T-helper 22 cell (primary cell): ENCODE data around the gene CCL2.

Experiments
- DNase-seq: peaks from one replicate; pipeline ENCODE4 v3.0.0-alpha.2; 2020; ENCODE audit warnings: low read depth

The CCL2 gene

GRCh38 chr17:34265711-34266110 is 10.6 kb downstream of the CCL2 start:
- no peak for DNase-seq

GRCh38 chr17:34269969-34270368 is 14.9 kb downstream of the CCL2 start, which contains the start of gene CCL7:
CCL7 (plus strand) TSS chr17:34270221; CDS start chr17:34270291, 70 bp downstream.
- no peak for DNase-seq

GRCh38 chr17:34275881-34276280 is 20.8 kb downstream of the CCL2 start:
- no peak for DNase-seq

GRCh38 chr17:34276826-34277225 is 21.7 kb downstream of the CCL2 start:
- no peak for DNase-seq

- no peak for DNase-seq
Observed at GRCh38 chr17:34283571-34283970, 28.5 kb downstream of the CCL2 start.

- no peak for DNase-seq
Observed at GRCh38 chr17:34285286-34285792, 30.3 kb downstream of the CCL2 start, which contains the start of gene CCL11. CCL11 (plus strand) TSS chr17:34285742; CDS start chr17:34285809, 67 bp downstream.

GRCh38 chr17:34287875-34288274 is 32.8 kb downstream of the CCL2 start:
- DNase-seq, result no peak

GRCh38 chr17:34290586-34290985 is 35.5 kb downstream of the CCL2 start:
- DNase-seq, result no peak

GRCh38 chr17:34291721-34292348 is 36.8 kb downstream of the CCL2 start:
- DNase-seq, result no peak

- DNase-seq, result no peak
Observed at GRCh38 chr17:34299027-34299426, 43.9 kb downstream of the CCL2 start.

GRCh38 chr17:34299956-34300577 is 45.0 kb downstream of the CCL2 start:
- no peak for DNase-seq

GRCh38 chr17:34300652-34301370 is 45.7 kb downstream of the CCL2 start:
- DNase-seq, result no peak

GRCh38 chr17:34301986-34302385 is 46.9 kb downstream of the CCL2 start:
- DNase-seq, result no peak

GRCh38 chr17:34302636-34303035 is 47.6 kb downstream of the CCL2 start:
- no peak for DNase-seq

GRCh38 chr17:34303606-34304005 is 48.5 kb downstream of the CCL2 start:
- DNase-seq, result no peak

- no peak for DNase-seq
Observed at GRCh38 chr17:34305061-34305460, 50.0 kb downstream of the CCL2 start.

GRCh38 chr17:34305606-34306005 is 50.5 kb downstream of the CCL2 start:
- no peak for DNase-seq

- no peak for DNase-seq
Observed at GRCh38 chr17:34306466-34306865, 51.4 kb downstream of the CCL2 start.
